H1 (cell line): ENCODE results near the gene MCEMP1. TPM values are rescaled to one million over a fixed set of nuclear protein-coding genes. Genes with fewer than 3 reads are reported as not detected.

Experiments
- CTCF ChIA-PET: fragments of 300-600 bp; sonication (Branson Sonifier 250); formaldehyde crosslinking; loops from one replicate; lab custom pipeline; 2021; ENCODE audit not compliant: partially characterized antibody; lab: Charles Lee
- POLR2A ChIA-PET: fragments of 300-600 bp; sonication (Branson Sonifier 250); formaldehyde crosslinking; loops from one replicate; lab custom pipeline; 2021; ENCODE audit warnings: inconsistent platforms; ENCODE audit not compliant: partially characterized antibody; lab: Charles Lee
- DNase-seq, 2 experiments: peaks; one replicate each; pipeline versions ENCODE4 v3.0.0 to v3.0.0-alpha.2; 2010 to 2022; ENCODE audit warnings: low spot score in 2 of 2, low read depth in 1 of 2, mixed read lengths in 1 of 2
- FAIRE-seq: peaks from 2 replicates; lab custom pipeline; 2011; peaks lifted over from hg19 to GRCh38; lab: Jason Lieb, UNC
- H2AFZ ChIP-seq: 2 replicates; pipeline ENCODE4 v1.8.1; 2012; ENCODE audit warnings: low read length, inconsistent platforms
- H2AK5ac ChIP-seq: 2 replicates; pipeline ENCODE4 v1.6.1; 2013; ENCODE audit warnings: low read depth, low read length
- H2BK120ac ChIP-seq: replicated peaks from 2 replicates; pipeline ENCODE3; 2013; ENCODE audit warnings: low read depth, low read length, inconsistent platforms
- H2BK12ac ChIP-seq: 2 replicates; pipeline ENCODE4 v1.6.1; 2013; ENCODE audit warnings: low read depth, low read length
- H2BK15ac ChIP-seq: 2 replicates; pipeline ENCODE4 v1.6.1; 2013; ENCODE audit warnings: low read length
- H2BK20ac ChIP-seq: 2 replicates; pipeline ENCODE4 v1.6.1; 2013; ENCODE audit warnings: low read length
- H2BK5ac ChIP-seq: 2 replicates; pipeline ENCODE4 v1.6.1; 2013; ENCODE audit warnings: low read depth, low read length
- H3K14ac ChIP-seq: 2 replicates; pipeline ENCODE4 v1.6.1; 2013; ENCODE audit warnings: inconsistent platforms; ENCODE audit not compliant: insufficient read length
- H3K18ac ChIP-seq: 2 replicates; pipeline ENCODE4 v1.6.1; 2013; ENCODE audit warnings: low read length; ENCODE audit errors: extremely low read depth
- H3K23ac ChIP-seq: 2 replicates; pipeline ENCODE4 v1.6.1; 2013; ENCODE audit warnings: inconsistent platforms; ENCODE audit not compliant: insufficient read length
- H3K23me2 ChIP-seq: 2 replicates; pipeline ENCODE4 v1.6.1; 2013; ENCODE audit warnings: low read depth, low read length
- H3K27ac ChIP-seq: 2 replicates; pipeline ENCODE4 v1.6.1; 2011; ENCODE audit warnings: low read depth, low read length, inconsistent platforms
- H3K27me3 ChIP-seq, 4 experiments: replicated peaks in 1 of 4; 1 replicate in 1 of 4; 2 replicates in 3 of 4; pipeline versions ENCODE4 v1.6.1 to v1.8.1; 2011 to 2013; ENCODE audit warnings: low read length in 3 of 4, mild to moderate bottlenecking in 3 of 4, inconsistent platforms in 2 of 4, mixed read lengths in 2 of 4, moderate library complexity in 1 of 4; ENCODE audit not compliant: control insufficient read depth in 3 of 4, insufficient read depth in 3 of 4; ENCODE audit errors: extremely low read depth in 1 of 4
- H3K36me3 ChIP-seq, 4 experiments: 2 replicates each; pipeline versions ENCODE4 v1.6.1 to v1.8.1; 2011 to 2013; ENCODE audit warnings: mild to moderate bottlenecking in 4 of 4, low read length in 3 of 4, moderate library complexity in 2 of 4, control low read depth in 1 of 4, inconsistent platforms in 1 of 4; ENCODE audit not compliant: insufficient read depth in 4 of 4, control insufficient read depth in 2 of 4
- H3K4ac ChIP-seq: replicated peaks from 2 replicates; pipeline ENCODE3; 2013; ENCODE audit warnings: low read length, low read depth, mixed read lengths, inconsistent platforms; ENCODE audit not compliant: insufficient read length
- H3K4me1 ChIP-seq, 4 experiments: replicated peaks in 1 of 4; 1 replicate in 1 of 4; 2 replicates in 3 of 4; pipeline versions ENCODE4 v1.6.1 to v1.8.1; 2011 to 2013; ENCODE audit warnings: low read length in 3 of 4, inconsistent platforms in 2 of 4, mixed read lengths in 1 of 4; ENCODE audit not compliant: insufficient read depth in 4 of 4, control insufficient read depth in 3 of 4
- H3K4me2 ChIP-seq, 2 experiments: 2 replicates each; pipeline versions ENCODE4 v1.6.1 to v1.8.1; 2011 to 2013; ENCODE audit warnings: low read depth in 2 of 2, low read length in 2 of 2, control low read depth in 1 of 2, inconsistent platforms in 1 of 2, mild to moderate bottlenecking in 1 of 2; ENCODE audit not compliant: insufficient read depth in 1 of 2
- H3K4me3 ChIP-seq, 4 experiments: fragments of 200-600, 300-600 bp in 1 of 4; sonication (generic), shearing (Covaris generic), sonication (Bioruptor Twin) in 1 of 4; 2 replicates each; pipeline versions ENCODE4 v1.5.1 to v1.8.1; 2011 to 2016; ENCODE audit warnings: low read length in 4 of 4, low read depth in 3 of 4, control low read depth in 2 of 4, inconsistent platforms in 2 of 4, mild to moderate bottlenecking in 2 of 4, mixed read lengths in 1 of 4, moderate library complexity in 1 of 4; ENCODE audit not compliant: insufficient read depth in 2 of 4; ENCODE audit errors: extremely low read depth in 1 of 4
- H3K56ac ChIP-seq: replicated peaks from 2 replicates; pipeline ENCODE3; 2013; ENCODE audit warnings: low read depth, mild to moderate bottlenecking, mixed read lengths, low read length, inconsistent platforms; ENCODE audit not compliant: insufficient read length
- H3K79me1 ChIP-seq: 2 replicates; pipeline ENCODE4 v1.6.1; 2013; ENCODE audit warnings: low read depth, low read length, control low read depth
- H3K79me2 ChIP-seq, 2 experiments: 2 replicates each; pipeline versions ENCODE4 v1.6.1 to v1.8.1; 2012 to 2013; ENCODE audit warnings: low read length in 2 of 2, mild to moderate bottlenecking in 2 of 2, inconsistent platforms in 1 of 2; ENCODE audit not compliant: insufficient read depth in 2 of 2, control insufficient read depth in 1 of 2
- H3K9ac ChIP-seq, 4 experiments: replicated peaks in 1 of 4; 1 replicate in 1 of 4; 2 replicates in 3 of 4; pipeline versions ENCODE4 v1.6.1 to v1.8.1; 2011 to 2013; ENCODE audit warnings: low read depth in 3 of 4, low read length in 3 of 4, control low read depth in 2 of 4, mild to moderate bottlenecking in 2 of 4, moderate library complexity in 2 of 4, inconsistent platforms in 1 of 4; ENCODE audit errors: extremely low read depth in 1 of 4
- H3K9me3 ChIP-seq, 2 experiments: 2 replicates each; pipeline versions ENCODE4 v1.6.1 to v1.8.1; 2012 to 2013; ENCODE audit warnings: mild to moderate bottlenecking in 2 of 2, moderate library complexity in 2 of 2, control low read depth in 1 of 2, inconsistent platforms in 1 of 2, low read depth in 1 of 2, low read length in 1 of 2, mixed read lengths in 1 of 2; ENCODE audit not compliant: insufficient read depth in 2 of 2
- H4K20me1 ChIP-seq, 2 experiments: replicated peaks in 1 of 2; 2 replicates each; pipeline versions ENCODE3 to v1.8.1; 2011 to 2013; ENCODE audit warnings: inconsistent platforms in 2 of 2, low read length in 2 of 2, mild to moderate bottlenecking in 1 of 2; ENCODE audit not compliant: insufficient read depth in 2 of 2, control insufficient read depth in 1 of 2
- H4K5ac ChIP-seq: 2 replicates; pipeline ENCODE4 v1.6.1; 2013; ENCODE audit warnings: low read length, low read depth, mixed read lengths, inconsistent platforms; ENCODE audit not compliant: insufficient read length
- H4K8ac ChIP-seq: 2 replicates; pipeline ENCODE4 v1.8.0; 2013; ENCODE audit warnings: mild to moderate bottlenecking, moderate library complexity, low read length, inconsistent platforms; ENCODE audit not compliant: insufficient read depth; ENCODE audit errors: extremely low read depth
- H4K91ac ChIP-seq: replicated peaks from 2 replicates; pipeline ENCODE3; 2013; ENCODE audit warnings: low read length, mixed read lengths, inconsistent platforms; ENCODE audit not compliant: insufficient read length
- CEBPB ChIP-seq: IDR thresholded peaks from 2 replicates; pipeline ENCODE4 v1.6.1; 2012; ENCODE audit warnings: low read depth, low read length
- E2F6 ChIP-seq: IDR thresholded peaks from 2 replicates; pipeline ENCODE4 v1.6.1; 2012; ENCODE audit warnings: inconsistent platforms
- FOSL1 ChIP-seq: IDR thresholded peaks from 2 replicates; pipeline ENCODE4 v1.6.1; 2011; ENCODE audit warnings: mild to moderate bottlenecking, low read depth, low read length, moderate library complexity; ENCODE audit not compliant: insufficient read depth
- KDM4A ChIP-seq: IDR thresholded peaks from one replicate; pipeline ENCODE4 v1.7.1; 2012; ENCODE audit warnings: low read depth, mild to moderate bottlenecking, moderate library complexity, low read length, inconsistent platforms; ENCODE audit not compliant: severe bottlenecking
- NRF1 ChIP-seq: IDR thresholded peaks from 2 replicates; pipeline ENCODE4 v1.6.1; 2011; ENCODE audit warnings: mild to moderate bottlenecking, low read depth, low read length, improper control_type of control experiment
- POLR2A ChIP-seq, 2 experiments: IDR thresholded peaks; 1 replicate in 1 of 2; 2 replicates in 1 of 2; pipeline ENCODE4 v1.6.1; 2011; ENCODE audit warnings: low read depth in 2 of 2, low read length in 2 of 2, mild to moderate bottlenecking in 2 of 2; ENCODE audit errors: control extremely low read depth in 1 of 2
- SIN3A ChIP-seq, 2 experiments: IDR thresholded peaks in 1 of 2; conservative IDR thresholded peaks in 1 of 2; 2 replicates each; pipeline ENCODE4 v1.6.1; 2011 to 2012; ENCODE audit warnings: low read length in 2 of 2, improper control_type of control experiment in 1 of 2, low read depth in 1 of 2, mild to moderate bottlenecking in 1 of 2
- SIRT6 ChIP-seq: IDR thresholded peaks from one replicate; pipeline ENCODE4 v1.7.1; 2012; ENCODE audit warnings: low read length, inconsistent platforms
- SP2 ChIP-seq: IDR thresholded peaks from 2 replicates; pipeline ENCODE4 v1.6.1; 2012; ENCODE audit warnings: mild to moderate bottlenecking, low read length, inconsistent platforms
- TCF12 ChIP-seq: IDR thresholded peaks from 2 replicates; pipeline ENCODE4 v1.6.1; 2011; ENCODE audit warnings: low read depth, mild to moderate bottlenecking, low read length
- WGBS, 2 experiments: shearing (Covaris generic) in 1 of 2; methylation state at CpG; one replicate each; pipeline versions ENCODE4 v1.1.6 to v1.1.7; 2013 to 2015; ENCODE audit warnings: low lambda C conversion rate in 2 of 2, mixed read lengths in 2 of 2, inconsistent platforms in 1 of 2, low coverage in 1 of 2, missing lambda C conversion rate in 1 of 2; ENCODE audit not compliant: insufficient replicate concordance in 2 of 2, insufficient coverage in 1 of 2, insufficient read length in 1 of 2; ENCODE audit errors: extremely low coverage in 1 of 2, missing lambda C conversion rate in 1 of 2; 5-methylcytosine and 5-hydroxymethylcytosine counted together
- polyA plus RNA-seq, 7 experiments: library from polyadenylated mRNA; depleted of rRNA in 3 of 7; stranded (reverse) in 5 of 7; unstranded in 2 of 7; fragments of >200 nt in 5 of 7; fragments of 200-250 nt in 2 of 7; gene quantifications; 1 replicate in 5 of 7; 2 replicates in 1 of 7; 4 replicates in 1 of 7; pipeline versions ENCODE4 v1.2.1 to v1.2.3, GENCODE V29; 2011 to 2013; ENCODE audit warnings: missing spikeins in 2 of 7, mixed read lengths in 2 of 7
- total RNA-seq: library from RNA; stranded (reverse); fragmentation: NEBNext Ultra II Directional; extraction: Animal tissue kit (Norgen Biotek cat#: 25700); gene quantifications from 2 replicates; pipeline ENCODE4 v1.2.1, GENCODE V29; 2021

The MCEMP1 gene
- total and polyA plus RNA-seq, 2 of the 8 experiments (the other 6 are each of a cell fraction or from before 2014, with no cell fraction given) = not detected

GRCh38 chr19:7636691-7637373 lies 40.1 kb upstream of the MCEMP1 start, which contains the start of gene STXBP2:
TSS of gene STXBP2 (plus strand) at chr19:7637110. CDS start at chr19:7637150, 40 bp downstream.
- Histone ChIP-seq H3K27me3 (peaks cover 3 to 19% (median 16%) of the 10 kb centered on the region in 4 experiments), H2BK20ac (no peak within 1 kb of the TSS), H4K20me1 (peaks cover 3 to 17% of the 10 kb centered on the region in 2 experiments), H3K27ac (0 out of 2 replicates have a peak within 1 kb of the TSS, but pooled peaks have one; percentile 23), H3K4ac (peak within 1 kb of the TSS; percentile 69), H3K36me3 (peaks cover 0 to 6% (median 0%) of the 10 kb centered on the region in 4 experiments; a peak in 3 of 8 replicates), H2BK120ac (no peak within 1 kb of the TSS), H3K56ac (no peak within 1 kb of the TSS), H2AK5ac (peak within 1 kb of the TSS; percentile 34; the same call in 1 of the 2 replicates), H3K9me3 (no peaks in the 10 kb centered on the region; a peak in 1 of 4 replicates), H2BK15ac (peak within 1 kb of the TSS; percentile 98; the same call in 1 of the 2 replicates), H3K4me1 (peaks cover 0 to 6% (median under 1%) of the 10 kb centered on the region in 4 experiments; a peak in 3 of 7 replicates), H4K91ac (no peak within 1 kb of the TSS), H2BK5ac (no peak within 1 kb of the TSS), H3K9ac (peak within 1 kb of the TSS; percentile 54 to 63 (median 56); a peak in 6 of 7 replicates), H3K4me3 (peak within 1 kb of the TSS; percentile 67 to 88 (median 68)), H3K79me2 (peaks cover 0 to 3% of the 10 kb centered on the region in 2 experiments; a peak in 1 of 4 replicates), H4K5ac (no peak within 1 kb of the TSS), H3K18ac (no peak within 1 kb of the TSS; the same call in 1 of the 2 replicates), H3K23me2 (peaks cover 5% of the 10 kb centered on the region; the same call in 1 of the 2 replicates), H3K23ac (no peak within 1 kb of the TSS), H3K14ac (no peak within 1 kb of the TSS), H3K4me2 (peak within 1 kb of the TSS; percentile 34 to 85), H4K8ac (peak within 1 kb of the TSS; percentile 96), H3K79me1 (no peaks in the 10 kb centered on the region; the same call in 1 of the 2 replicates), H2BK12ac (peak within 1 kb of the TSS; percentile 78; the same call in 1 of the 2 replicates), H2AFZ (no peak within 1 kb of the TSS)
- FAIRE-seq (no peak), DNase-seq (peak; percentile 64 to 97)
- 41% methylated on average over 16 of the region's 61 CpGs; no CpG with 5 or more reads in 1 of the 2 experiments for WGBS, 2 experiments
- ChIA-PET POLR2A (interaction anchor here (0.8 to 5.7 kb wide), 5 partner anchors 11 to 114 kb away, joined by 3 to 34 read pairs (median 5); partner anchors contain the start of genes CAMSAP3 and MCOLN1), CTCF (interaction anchor here (1.3 to 1.8 kb wide), 5 partner anchors 13 to 69 kb away, joined by 3 to 10 read pairs (median 7); no protein-coding TSS in a partner anchor)
- TF ChIP-seq TCF12 = peak; percentile 70; the same call in 1 of the 2 replicates
- no peak for TF ChIP-seq SP2
- peak; percentile 32 for TF ChIP-seq KDM4A
- 0 out of 2 replicates have a peak, but pooled peaks have one; percentile 11 for TF ChIP-seq CEBPB
- peak in 1 of 2 experiments; percentile 8; a peak in 1 of 4 replicates for TF ChIP-seq SIN3A (conservative IDR thresholded peaks at IDR 0.05 in 1 of 2, IDR thresholded peaks at IDR 0.05 in 1 of 2; ENCODE audit: low read depth in 1 of 2, low read length in 2 of 2)
- no peak for TF ChIP-seq SIRT6
- TF ChIP-seq POLR2A (IDR thresholded peaks at IDR 0.05; ENCODE audit: control extremely low read depth in 1 of 2, low read depth in 2 of 2, low read length in 2 of 2) = peak in 1 of 2 experiments; percentile 69; a peak in 1 of 3 replicates
- peak; percentile 6; the same call in 1 of the 2 replicates for TF ChIP-seq NRF1
- TF ChIP-seq E2F6 = peak; percentile 99
- no peak for TF ChIP-seq FOSL1
